Stimulated activated naive CD8-positive, alpha-beta T cell treated with anti-CD3 and anti-CD28 coated beads, Interleukin-15, Interleukin-2, amounts not matched to agents 100 ng/mL and 50 ng/mL, for 24 hours (primary cell): Measurements from ENCODE around the gene BORCS6.

ENCODE experiments used
- H3K27ac Mint-ChIP-seq: one replicate; pipeline ENCODE4 v1.8.0; 2021; ENCODE audit warnings: mild to moderate bottlenecking, mixed read lengths
- H3K27me3 Mint-ChIP-seq: one replicate; pipeline ENCODE4 v1.8.0; 2021; ENCODE audit warnings: mixed read lengths
- H3K36me3 Mint-ChIP-seq: one replicate; pipeline ENCODE4 v1.8.0; 2021; ENCODE audit warnings: low read depth, mixed read lengths
- H3K4me1 Mint-ChIP-seq: one replicate; pipeline ENCODE4 v1.8.0; 2021; ENCODE audit warnings: low read depth, mixed read lengths
- H3K4me3 Mint-ChIP-seq: one replicate; pipeline ENCODE4 v1.8.0; 2021; ENCODE audit warnings: mild to moderate bottlenecking, mixed read lengths
- H3K9me3 Mint-ChIP-seq: one replicate; pipeline ENCODE4 v1.8.0; 2021; ENCODE audit warnings: mixed read lengths

BORCS6 gene

GRCh38 chr17:8147141-8147804 is 42.7 kb downstream of the BORCS6 start:
- Mint-ChIP-seq H3K27ac (no peak overlapping the region), H3K4me1 (peaks cover 19% of the 10 kb centered on the region), H3K27me3 (no peaks in the 10 kb centered on the region), H3K4me3 (no peak overlapping the region), H3K36me3 (peaks cover 37% of the 10 kb centered on the region), H3K9me3 (no peaks in the 10 kb centered on the region)

- Mint-ChIP-seq H3K27me3 (no peaks in the 10 kb centered on the region), H3K9me3 (no peaks in the 10 kb centered on the region), H3K4me3 (no peak overlapping the region), H3K36me3 (peaks cover 40% of the 10 kb centered on the region), H3K4me1 (peaks cover 17% of the 10 kb centered on the region), H3K27ac (peak overlapping the region; percentile 41)
Measured at GRCh38 chr17:8146381-8147140, 43.4 kb downstream of the BORCS6 start.

GRCh38 chr17:8145811-8146210 is 44.2 kb downstream of the BORCS6 start:
- Mint-ChIP-seq H3K27me3 (no peaks in the 10 kb centered on the region), H3K4me3 (no peak overlapping the region), H3K27ac (peak overlapping the region; percentile 41), H3K36me3 (peaks cover 47% of the 10 kb centered on the region), H3K4me1 (peaks cover 11% of the 10 kb centered on the region), H3K9me3 (no peaks in the 10 kb centered on the region)

- no peak overlapping the region for H3K4me3 Mint-ChIP-seq
- peaks cover 4% of the 10 kb centered on the region for H3K4me1 Mint-ChIP-seq
- peaks cover 46% of the 10 kb centered on the region for H3K36me3 Mint-ChIP-seq
- no peak overlapping the region for H3K27ac Mint-ChIP-seq
- no peaks in the 10 kb centered on the region for H3K27me3 Mint-ChIP-seq
- H3K9me3 Mint-ChIP-seq = no peaks in the 10 kb centered on the region
Measured at GRCh38 chr17:8144401-8145231, 45.4 kb downstream of the BORCS6 start.

GRCh38 chr17:8143581-8144400 is 46.2 kb downstream of the BORCS6 start:
- no peaks in the 10 kb centered on the region for H3K27me3 Mint-ChIP-seq
- no peak overlapping the region for H3K27ac Mint-ChIP-seq
- no peak overlapping the region for H3K4me3 Mint-ChIP-seq
- peaks cover 39% of the 10 kb centered on the region for H3K36me3 Mint-ChIP-seq
- peaks cover 4% of the 10 kb centered on the region for H3K4me1 Mint-ChIP-seq
- no peaks in the 10 kb centered on the region for H3K9me3 Mint-ChIP-seq

- H3K9me3 Mint-ChIP-seq = no peaks in the 10 kb centered on the region
- H3K4me3 Mint-ChIP-seq = no peak overlapping the region
- H3K27me3 Mint-ChIP-seq = no peaks in the 10 kb centered on the region
- H3K4me1 Mint-ChIP-seq = peaks cover 4% of the 10 kb centered on the region
- peaks cover 32% of the 10 kb centered on the region for H3K36me3 Mint-ChIP-seq
- no peak overlapping the region for H3K27ac Mint-ChIP-seq
Measured at GRCh38 chr17:8142887-8143580, 46.9 kb downstream of the BORCS6 start.

GRCh38 chr17:8142158-8142886 is 47.7 kb downstream of the BORCS6 start:
- Mint-ChIP-seq H3K4me3 (no peak overlapping the region), H3K4me1 (peaks cover 4% of the 10 kb centered on the region), H3K36me3 (peaks cover 27% of the 10 kb centered on the region), H3K27ac (no peak overlapping the region), H3K27me3 (no peaks in the 10 kb centered on the region), H3K9me3 (no peaks in the 10 kb centered on the region)

GRCh38 chr17:8141741-8142140 is 48.2 kb downstream of the BORCS6 start:
- Mint-ChIP-seq H3K9me3 (no peaks in the 10 kb centered on the region), H3K27ac (no peak overlapping the region), H3K36me3 (peaks cover 24% of the 10 kb centered on the region), H3K4me3 (no peak overlapping the region), H3K4me1 (peaks cover 5% of the 10 kb centered on the region), H3K27me3 (peaks cover 1% of the 10 kb centered on the region)

- H3K36me3 Mint-ChIP-seq = peaks cover 17% of the 10 kb centered on the region
- no peak overlapping the region for H3K27ac Mint-ChIP-seq
- peaks cover 4% of the 10 kb centered on the region for H3K27me3 Mint-ChIP-seq
- no peaks in the 10 kb centered on the region for H3K9me3 Mint-ChIP-seq
- peaks cover 8% of the 10 kb centered on the region for H3K4me1 Mint-ChIP-seq
- no peak overlapping the region for H3K4me3 Mint-ChIP-seq
Measured at GRCh38 chr17:8141045-8141444, 48.9 kb downstream of the BORCS6 start.

GRCh38 chr17:8140065-8141029 is 49.6 kb downstream of the BORCS6 start:
- Mint-ChIP-seq H3K27me3 (peaks cover 4% of the 10 kb centered on the region), H3K9me3 (no peaks in the 10 kb centered on the region), H3K36me3 (peaks cover 11% of the 10 kb centered on the region), H3K27ac (no peak overlapping the region), H3K4me3 (no peak overlapping the region), H3K4me1 (peaks cover 8% of the 10 kb centered on the region)

- H3K27ac Mint-ChIP-seq = no peak overlapping the region
- no peak overlapping the region for H3K4me3 Mint-ChIP-seq
- H3K9me3 Mint-ChIP-seq = no peaks in the 10 kb centered on the region
- H3K36me3 Mint-ChIP-seq = peaks cover 11% of the 10 kb centered on the region
- peaks cover 4% of the 10 kb centered on the region for H3K27me3 Mint-ChIP-seq
- H3K4me1 Mint-ChIP-seq = peaks cover 8% of the 10 kb centered on the region
Measured at GRCh38 chr17:8138672-8139371, 51.2 kb downstream of the BORCS6 start.

- no peak overlapping the region for H3K27ac Mint-ChIP-seq
- H3K9me3 Mint-ChIP-seq = no peaks in the 10 kb centered on the region
- H3K36me3 Mint-ChIP-seq = peaks cover 11% of the 10 kb centered on the region
- peaks cover 8% of the 10 kb centered on the region for H3K4me1 Mint-ChIP-seq
- peaks cover 4% of the 10 kb centered on the region for H3K27me3 Mint-ChIP-seq
- no peak overlapping the region for H3K4me3 Mint-ChIP-seq
Measured at GRCh38 chr17:8138374-8138671, 51.7 kb downstream of the BORCS6 start.
